ENCODE results near the gene OR1F1. TPM values are rescaled to one million over a fixed set of nuclear protein-coding genes. Genes with fewer than 3 reads are reported as not detected.
A peak's percentile ranks its signal among the peaks of the same experiment; 100 is the strongest.

OR1F1 gene
- total and polyA plus RNA-seq, 9 of the 15 experiments (the other 6 are each of a cell fraction or from before 2014, with no cell fraction given): 0.15 to 0.61 (median 0.35) TPM; not detected in 3

DNA sequence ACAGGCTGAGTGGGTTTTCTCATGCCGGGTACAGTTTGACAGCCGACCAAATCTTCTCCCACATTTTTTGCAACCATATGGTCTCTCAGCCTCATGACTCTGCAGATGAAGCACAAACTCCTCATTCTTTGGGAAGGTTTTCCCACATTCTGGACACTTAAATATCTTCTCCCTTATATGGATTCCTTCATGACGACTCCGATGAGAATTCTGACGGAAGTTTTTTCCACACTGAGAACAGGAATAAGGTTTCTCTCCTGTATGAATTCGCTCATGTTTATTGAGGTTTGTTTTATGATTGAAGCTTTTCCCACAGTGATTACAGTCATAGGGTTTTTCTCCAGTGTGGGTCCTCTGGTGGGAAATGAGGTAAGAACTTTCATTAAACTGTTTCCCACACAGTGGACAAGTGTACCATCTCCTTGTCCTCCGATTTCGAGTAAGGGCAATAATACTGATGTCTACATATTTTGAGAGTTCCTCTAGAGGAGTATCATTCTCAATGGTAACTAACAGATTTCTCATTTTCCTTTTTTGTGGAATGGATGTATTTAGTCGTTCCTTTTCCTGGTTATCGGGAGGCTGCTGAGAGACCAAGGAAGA lies 36.0 kb downstream of the OR1F1 start (continued):
- TF ChIP-seq ZBTB1 (CRISPR knock-in tag; IDR thresholded peaks at IDR 0.05; ENCODE audit: borderline replicate concordance, low read depth) (no peak), ZNF75A (CRISPR knock-in tag; IDR thresholded peaks at IDR 0.05) (peak; percentile 100)

DNA sequence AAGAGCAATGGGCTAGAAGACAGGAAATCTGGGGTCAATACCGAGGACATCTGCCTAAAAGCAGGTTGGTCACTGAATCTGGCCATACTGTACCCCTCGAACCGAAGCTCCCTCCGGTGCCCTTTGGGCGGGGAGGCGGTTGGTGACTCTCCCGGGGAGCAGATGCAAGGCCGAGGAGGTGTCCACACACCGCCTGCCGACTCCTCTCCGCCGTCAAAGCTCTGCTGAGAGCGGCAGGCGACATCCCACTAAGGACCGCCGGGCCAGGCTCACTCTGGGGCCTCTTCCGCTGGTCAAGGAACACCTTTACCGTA lies 46.5 kb downstream of the OR1F1 start:
- Histone ChIP-seq H3K4me2 (ENCODE audit: insufficient read depth, low read length) (peak overlapping the region; percentile 95), H3K79me2 (ENCODE audit: control insufficient read depth, insufficient read depth, low read length) (peaks cover 16% of the 10 kb centered on the region), H3K4me3 (peak overlapping the region; percentile 74), H4K20me1 (replicated peaks; ENCODE audit: control insufficient read depth, insufficient read depth, low read length) (no peaks in the 10 kb centered on the region), H3K9ac (ENCODE audit: insufficient read depth in 1 of 2, low read depth in 2 of 2, low read length in 2 of 2) (peak overlapping the region; percentile 88 to 98), H3K9me3 (replicated peaks; ENCODE audit: control insufficient read depth, insufficient read depth, low read depth, low read length) (peaks cover 4% of the 10 kb centered on the region; the same call in 1 of the 2 replicates), H3K27me3 (ENCODE audit: control insufficient read depth in 2 of 2, insufficient read depth in 2 of 2, low read length in 2 of 2) (no peaks in the 10 kb centered on the region), H3K36me3 (ENCODE audit: control insufficient read depth, insufficient read depth, low read length) (peaks cover 39% of the 10 kb centered on the region), H3K9me1 (ENCODE audit: control insufficient read depth, insufficient read depth, low read length) (no peaks in the 10 kb centered on the region), H3K27ac (ENCODE audit: extremely low read depth, low read depth, low read length) (peak overlapping the region; percentile 92), H3K4me1 (replicated peaks in 1 of 2; ENCODE audit: control insufficient read depth in 2 of 2, insufficient read depth in 2 of 2, low read length in 2 of 2) (peaks cover 6 to 12% of the 10 kb centered on the region in 2 experiments; a peak in 4 of 5 replicates), H2AFZ (ENCODE audit: low read depth, low read length) (peak overlapping the region; percentile 100)
- 5% methylated on average over 18 of the region's 18 CpGs for WGBS (ENCODE audit: insufficient coverage, low coverage, missing lambda C conversion rate)
- intact Hi-C loops (cut with micrococcal nuclease) (no loop called here), in situ Hi-C loops (cut with MboI) (no loop called here)
- ChIA-PET POLR2A (interaction anchor here (0.5 to 1.0 kb wide), 6 partner anchors 9 to 1136 kb away, joined by 3 to 4 read pairs (median 3); no protein-coding TSS in a partner anchor), CTCF (ENCODE audit: low intra/inter-chr PET ratio) (no interaction called here)
- no TSS peak for BruUV-seq (replicated peaks)
- peak; percentile 35 for FAIRE-seq
- ATAC-seq: no peak
- DNase-seq (ENCODE audit: extremely low read depth in 1 of 4, low spot score in 3 of 4): no peak
- TF ChIP-seq TSHZ1 (CRISPR knock-in tag; IDR thresholded peaks at IDR 0.05): no peak
- 0 out of 2 replicates have a peak, but pooled peaks have one; percentile 5 for TF ChIP-seq ZNF232 (CRISPR knock-in tag; IDR thresholded peaks at IDR 0.05)
- TF ChIP-seq CBX3 (IDR thresholded peaks at IDR 0.05; ENCODE audit: borderline replicate concordance in 1 of 2, low read length in 2 of 2): 0 out of 3 replicates have a peak, but pooled peaks of 1 of the 2 experiments have one; percentile 4
- no peak for TF ChIP-seq HLTF (IDR thresholded peaks at IDR 0.05)
- TF ChIP-seq GABPA (tag; conservative IDR thresholded peaks at IDR 0.05; ENCODE audit: low read depth): no peak
- peak; percentile 46; the same call in 1 of the 2 replicates for TF ChIP-seq ZNF280B (CRISPR knock-in tag; IDR thresholded peaks at IDR 0.05)
- TF ChIP-seq MCM2 (IDR thresholded peaks at IDR 0.05; ENCODE audit: low read depth): no peak
- 0 out of 2 replicates have a peak, but pooled peaks have one; percentile 9 for TF ChIP-seq SMARCE1 (IDR thresholded peaks at IDR 0.05)
- TF ChIP-seq PHTF2 (CRISPR knock-in tag; IDR thresholded peaks at IDR 0.05): no peak
- no peak for TF ChIP-seq SIN3B (IDR thresholded peaks at IDR 0.05; ENCODE audit: low read depth)
- no peak for TF ChIP-seq MBD2 (IDR thresholded peaks at IDR 0.05; ENCODE audit: borderline replicate concordance, low read depth)
- TF ChIP-seq, protein P1, sequence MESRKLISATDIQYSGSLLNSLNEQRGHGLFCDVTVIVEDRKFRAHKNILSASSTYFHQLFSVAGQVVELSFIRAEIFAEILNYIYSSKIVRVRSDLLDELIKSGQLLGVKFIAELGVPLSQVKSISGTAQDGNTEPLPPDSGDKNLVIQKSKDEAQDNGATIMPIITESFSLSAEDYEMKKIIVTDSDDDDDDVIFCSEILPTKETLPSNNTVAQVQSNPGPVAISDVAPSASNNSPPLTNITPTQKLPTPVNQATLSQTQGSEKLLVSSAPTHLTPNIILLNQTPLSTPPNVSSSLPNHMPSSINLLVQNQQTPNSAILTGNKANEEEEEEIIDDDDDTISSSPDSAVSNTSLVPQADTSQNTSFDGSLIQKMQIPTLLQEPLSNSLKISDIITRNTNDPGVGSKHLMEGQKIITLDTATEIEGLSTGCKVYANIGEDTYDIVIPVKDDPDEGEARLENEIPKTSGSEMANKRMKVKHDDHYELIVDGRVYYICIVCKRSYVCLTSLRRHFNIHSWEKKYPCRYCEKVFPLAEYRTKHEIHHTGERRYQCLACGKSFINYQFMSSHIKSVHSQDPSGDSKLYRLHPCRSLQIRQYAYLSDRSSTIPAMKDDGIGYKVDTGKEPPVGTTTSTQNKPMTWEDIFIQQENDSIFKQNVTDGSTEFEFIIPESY (CRISPR knock-in tag; IDR thresholded peaks at IDR 0.05): no peak
